B cell (primary cell): ENCODE data around the gene RINL.

Experiments
- CTCF ChIP-seq: fragments of 200-600 bp; IDR thresholded peaks from one replicate; pipeline ENCODE4 v1.8.0; 2022; ENCODE audit warnings: antibody characterized with exemption, mild to moderate bottlenecking
- EZH2 ChIP-seq: IDR thresholded peaks from 2 replicates; pipeline ENCODE4 v1.6.1; 2012; ENCODE audit warnings: borderline replicate concordance, low read depth, mild to moderate bottlenecking, moderate library complexity, low read length; ENCODE audit not compliant: insufficient read depth, poor library complexity, severe bottlenecking

- no peak for TF ChIP-seq CTCF
- no peak for TF ChIP-seq EZH2
Observed at GRCh38 chr19:38836983-38837626, 41.0 kb downstream of the RINL start.
